ENCODE results near the gene CNTN3.

CNTN3 gene

DNA sequence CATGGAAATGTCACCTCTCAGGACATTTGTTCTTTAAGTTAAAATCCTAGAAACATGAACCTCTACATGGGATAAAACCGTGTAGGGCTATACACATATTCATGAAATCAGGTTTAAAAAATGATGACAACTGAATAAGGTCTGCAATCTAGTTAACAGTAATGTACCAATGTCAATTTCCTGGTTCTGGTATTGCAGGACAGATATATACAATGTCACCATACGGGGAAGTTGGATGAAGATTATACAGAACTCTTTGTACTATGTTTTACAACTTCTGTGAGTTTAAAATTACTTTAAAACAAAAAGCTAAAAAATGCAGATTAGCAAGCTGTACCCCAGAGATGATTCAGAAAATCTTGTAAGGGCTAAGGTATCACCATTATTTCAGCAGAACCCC lies 6.7 kb downstream of the CNTN3 start:
- no peak for DNase-seq

GRCh38 chr3:74606996-74607395 lies 7.5 kb downstream of the CNTN3 start:
- DNase-seq: no peak

GRCh38 chr3:74605437-74605836 lies 9.0 kb downstream of the CNTN3 start:
- no peak for DNase-seq

DNA sequence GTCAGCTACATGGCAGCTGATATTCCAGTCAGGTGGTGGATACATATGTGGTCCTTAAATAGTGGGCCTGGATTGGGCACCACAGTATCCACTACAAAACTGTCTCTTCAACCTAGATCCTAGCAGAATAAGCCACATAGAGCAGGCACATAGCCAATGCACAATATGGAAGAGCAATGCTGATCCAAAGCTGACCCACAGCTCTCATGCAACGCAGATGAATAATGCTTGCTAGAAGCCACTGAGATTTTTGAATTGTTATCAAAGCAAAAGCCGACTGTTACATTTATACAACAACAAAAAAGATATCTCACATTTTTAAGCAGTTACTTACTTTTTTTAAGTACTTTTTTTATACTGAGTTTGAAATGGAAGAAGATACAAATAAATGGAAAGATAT lies 11.2 kb downstream of the CNTN3 start:
- no peak for DNase-seq

DNA sequence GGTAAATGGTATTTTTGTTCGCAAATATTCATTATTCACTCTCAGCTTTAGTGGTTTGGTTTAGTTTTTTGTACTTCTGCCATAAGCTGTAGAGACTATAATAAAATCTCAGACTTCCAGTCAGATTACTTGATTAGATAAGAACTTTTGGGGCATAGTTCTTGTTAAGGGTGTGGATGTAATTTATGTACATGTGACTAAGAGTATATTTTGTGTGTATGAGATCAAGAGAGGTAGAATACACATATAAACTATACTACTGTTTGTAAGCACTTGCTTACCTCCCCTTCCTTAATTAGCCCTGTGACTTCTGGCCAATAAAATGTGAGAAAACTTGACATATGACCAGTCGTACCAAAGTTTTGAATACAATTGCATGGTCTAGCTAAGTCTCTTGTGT lies 12.0 kb downstream of the CNTN3 start:
- no peak for DNase-seq

DNA sequence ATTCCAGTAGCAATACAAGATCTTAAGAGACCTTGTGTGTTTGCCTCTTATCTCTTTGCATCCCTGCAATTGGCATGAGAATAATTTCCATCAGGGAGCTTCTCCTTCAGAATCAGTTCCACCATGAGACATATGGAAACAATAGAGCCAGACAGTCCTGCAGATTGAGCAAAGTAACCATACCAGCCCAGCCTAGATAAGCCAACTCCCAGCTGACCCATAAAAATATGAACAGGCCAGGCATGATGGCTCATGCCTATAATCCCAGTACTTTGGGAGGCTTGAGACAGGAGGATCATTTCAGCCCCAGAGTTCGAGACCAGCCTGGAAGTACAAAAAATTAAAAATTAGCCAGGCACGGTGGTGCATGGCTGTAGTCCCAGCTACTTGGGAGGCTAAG lies 12.7 kb downstream of the CNTN3 start:
- DNase-seq: no peak

DNA sequence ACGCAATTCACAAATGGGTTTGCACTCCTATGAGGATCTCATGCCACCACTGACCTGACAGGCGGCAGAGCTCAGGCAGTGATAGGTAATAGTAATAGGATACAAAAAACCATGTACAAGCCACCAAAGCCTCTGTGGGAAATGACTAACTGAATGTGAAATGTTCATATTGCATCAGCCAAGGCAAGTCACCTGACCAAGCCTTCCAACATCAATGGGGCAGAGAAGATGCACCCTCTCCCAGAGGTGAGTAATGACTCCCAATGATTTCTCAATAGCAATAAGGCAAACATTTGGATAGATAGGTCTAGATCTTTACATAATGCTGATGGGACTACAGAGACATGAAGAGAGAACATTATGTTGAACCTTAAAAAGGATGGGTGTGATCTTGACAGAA lies 14.9 kb downstream of the CNTN3 start:
- peak; percentile 23 for DNase-seq

- no peak for DNase-seq
Measured at GRCh38 chr3:74593152-74593551, 21.3 kb downstream of the CNTN3 start.

DNA sequence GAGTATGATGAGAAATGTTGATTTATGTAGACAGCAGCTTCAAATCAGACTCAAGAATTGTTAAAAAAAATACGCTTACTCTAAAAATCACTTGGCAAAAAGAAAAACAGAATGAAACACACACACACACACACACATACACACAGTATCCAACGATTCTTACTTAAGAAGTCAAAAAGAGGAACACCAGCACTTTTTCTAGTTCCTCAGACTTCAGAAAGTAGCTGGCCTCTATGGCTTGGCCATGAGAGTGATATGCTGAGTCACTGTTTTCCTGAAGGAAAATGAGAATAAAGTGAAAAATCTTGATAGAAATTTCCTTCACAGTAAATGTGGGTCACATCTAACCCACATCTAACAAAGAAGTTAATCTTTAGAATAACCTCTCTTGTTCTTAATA lies 22.1 kb downstream of the CNTN3 start:
- DNase-seq: peak; percentile 30

DNA sequence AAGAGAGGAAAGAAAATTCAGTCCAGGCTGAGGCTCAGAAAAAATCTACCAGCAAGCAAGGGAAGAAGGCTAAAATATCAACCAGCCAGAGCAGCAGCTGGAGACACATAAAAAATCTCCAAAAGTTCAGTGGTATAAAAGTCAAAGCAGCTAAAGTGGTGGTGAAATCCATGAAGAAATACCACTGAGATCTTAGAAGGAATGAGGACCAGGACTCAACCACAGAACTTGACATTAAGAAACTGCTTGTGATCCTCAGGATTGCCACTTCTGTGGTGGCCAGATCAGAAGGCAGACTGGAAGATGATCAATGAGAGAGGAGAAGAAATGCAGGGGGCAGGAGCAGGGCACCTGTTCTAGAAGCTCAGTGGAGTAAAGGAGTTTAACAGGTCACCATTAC lies 22.5 kb downstream of the CNTN3 start:
- no peak for DNase-seq

DNA sequence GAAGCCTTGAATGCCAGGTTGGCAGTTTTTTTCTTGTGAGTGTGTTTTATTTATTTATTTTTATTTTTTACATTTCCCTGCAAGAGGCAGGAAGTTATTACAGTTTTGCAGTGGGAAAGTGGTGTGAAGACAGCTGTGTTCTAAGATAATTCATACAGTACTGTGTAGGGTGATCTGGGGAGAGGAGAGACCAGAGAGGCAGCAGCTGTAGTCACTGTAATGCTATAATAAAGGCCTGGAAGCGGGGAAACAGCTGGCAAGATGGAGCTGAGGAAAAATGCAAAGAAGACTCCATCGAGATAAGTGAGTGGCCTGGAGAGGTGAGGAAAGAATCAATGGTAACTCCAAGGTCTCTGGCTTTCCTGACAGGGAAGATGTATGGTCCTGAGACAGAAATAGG lies 23.1 kb downstream of the CNTN3 start:
- no peak for DNase-seq

DNA sequence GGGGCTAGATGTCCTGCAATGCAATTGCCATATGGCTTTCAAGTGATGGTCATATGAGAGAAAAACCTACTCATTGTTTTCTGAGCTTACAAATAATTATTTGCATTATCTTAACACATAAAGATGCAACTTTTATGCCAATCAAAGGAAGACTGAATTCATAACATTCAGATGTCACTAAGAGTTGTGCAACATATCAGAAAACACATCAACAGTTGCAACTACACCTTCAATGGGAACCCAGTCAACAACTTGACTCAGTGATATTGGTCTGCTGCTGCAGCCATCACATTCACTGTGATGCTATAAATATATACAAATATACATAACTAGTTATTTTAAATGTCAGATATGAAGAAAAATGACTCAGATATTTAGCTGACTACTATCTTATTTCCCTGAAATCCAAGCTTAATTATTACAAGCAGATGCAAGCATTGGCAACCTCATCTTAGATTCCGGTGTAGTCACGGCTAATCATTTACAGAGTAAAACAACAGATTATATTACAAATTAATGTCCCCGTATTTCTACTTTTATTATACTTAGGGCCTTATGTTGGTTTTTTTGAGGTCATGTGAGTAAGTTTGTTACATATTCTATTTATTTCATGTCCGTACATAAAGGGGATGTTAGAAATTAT lies 23.7 kb downstream of the CNTN3 start:
- DNase-seq: no peak

DNA sequence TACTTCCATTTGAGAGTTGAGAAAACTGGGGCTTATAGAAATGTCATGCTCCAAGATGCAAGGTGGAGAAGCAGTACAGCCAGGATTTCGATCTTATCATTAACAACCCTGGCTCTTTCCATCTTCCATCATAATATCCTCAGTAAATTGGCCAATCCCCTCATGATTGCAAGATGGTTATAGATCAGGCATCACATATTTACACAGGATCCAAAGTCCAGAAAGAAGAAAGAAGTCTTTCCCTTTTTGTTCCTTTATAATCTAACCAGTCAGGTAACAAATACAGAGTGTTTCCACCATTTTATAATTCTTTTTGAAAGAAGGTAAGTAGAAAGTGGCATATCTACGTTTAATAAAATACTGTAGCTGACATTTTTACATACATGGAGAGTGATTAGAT lies 29.7 kb downstream of the CNTN3 start:
- DNase-seq: no peak

DNA sequence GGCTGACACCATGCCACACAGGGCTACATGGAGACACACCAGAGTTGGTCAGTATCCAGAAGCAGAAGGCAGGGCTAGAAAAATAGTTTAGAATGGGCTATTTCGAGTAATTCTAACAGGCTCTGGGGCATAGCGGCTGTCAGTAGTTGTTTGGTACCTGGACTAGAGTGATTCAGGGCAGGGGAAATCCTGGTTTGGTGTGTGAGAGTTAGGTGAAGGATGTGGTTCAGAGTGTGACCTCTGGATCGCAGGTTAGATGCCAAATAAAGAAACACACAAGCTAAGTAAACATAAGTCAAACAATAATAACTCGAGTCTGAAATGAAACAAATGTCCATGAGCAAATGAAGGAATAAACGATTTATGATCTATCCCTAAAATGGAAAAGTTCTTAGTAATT lies 31.5 kb downstream of the CNTN3 start:
- DNase-seq: no peak

GRCh38 chr3:74575857-74576256 lies 38.6 kb downstream of the CNTN3 start:
- DNase-seq: no peak

- DNase-seq: no peak
Measured at GRCh38 chr3:74571118-74571517, 43.3 kb downstream of the CNTN3 start.

All from fibroblast of skin of scalp (primary cell).